AG04450 (cell line): ENCODE data around the gene LUC7L3. TPM values are rescaled to one million over a fixed set of nuclear protein-coding genes. Genes with fewer than 3 reads are reported as not detected.
A peak's percentile ranks its signal among the peaks of the same experiment; 100 is the strongest.

Experiments
- CTCF ChIA-PET: fragments of 300-600, 350-600 bp; formaldehyde crosslinking; extraction: SDS; loops from one replicate; lab custom pipeline; 2022; ENCODE audit warnings: antibody characterized with exemption, inconsistent platforms; lab: Charles Lee
- POLR2A ChIA-PET: fragments of 350-600 bp; formaldehyde crosslinking; extraction: SDS; loops from one replicate; lab custom pipeline; 2021; ENCODE audit warnings: antibody characterized with exemption, inconsistent platforms; lab: Yijun Ruan, JAX
- DNase-seq: peaks from one replicate; pipeline ENCODE4 v3.0.0-alpha.2; 2011; ENCODE audit warnings: low read depth, low spot score
- H3K27ac ChIP-seq: one replicate; pipeline ENCODE4 v1.5.1; 2012; ENCODE audit warnings: low read depth, low read length, control low read depth
- H3K27me3 ChIP-seq: one replicate; pipeline ENCODE4 v1.6.0; 2012; ENCODE audit warnings: low read length; ENCODE audit not compliant: control insufficient read depth, insufficient read depth
- H3K4me3 ChIP-seq: 2 replicates; pipeline ENCODE4 v1.5.1; 2011; ENCODE audit warnings: mild to moderate bottlenecking, low read depth, low read length, control low read depth
- H3K9me3 ChIP-seq: 2 replicates; pipeline ENCODE4 v1.5.1; 2012; ENCODE audit warnings: low read length; ENCODE audit not compliant: control insufficient read depth, insufficient read depth
- polyA minus RNA-seq: library from RNA; depleted of rRNA, polyadenylated mRNA; stranded (reverse); fragments of >200 nt; gene quantifications from 2 replicates; pipeline ENCODE4 v1.2.3, GENCODE V29; 2011; rRNA and poly(A)+ RNA removed
- polyA plus RNA-seq: library from polyadenylated mRNA; depleted of rRNA; stranded (reverse); fragments of >200 nt; gene quantifications from 2 replicates; pipeline ENCODE4 v1.2.3, GENCODE V29; 2011; rRNA removed
- TF ChIP-seq, protein P1 (sequence below): IDR thresholded peaks from 2 replicates; pipeline ENCODE4 v1.5.1; 2011; ENCODE audit warnings: low read depth, low read length, control low read depth, inconsistent platforms

Gene LUC7L3, protein sequence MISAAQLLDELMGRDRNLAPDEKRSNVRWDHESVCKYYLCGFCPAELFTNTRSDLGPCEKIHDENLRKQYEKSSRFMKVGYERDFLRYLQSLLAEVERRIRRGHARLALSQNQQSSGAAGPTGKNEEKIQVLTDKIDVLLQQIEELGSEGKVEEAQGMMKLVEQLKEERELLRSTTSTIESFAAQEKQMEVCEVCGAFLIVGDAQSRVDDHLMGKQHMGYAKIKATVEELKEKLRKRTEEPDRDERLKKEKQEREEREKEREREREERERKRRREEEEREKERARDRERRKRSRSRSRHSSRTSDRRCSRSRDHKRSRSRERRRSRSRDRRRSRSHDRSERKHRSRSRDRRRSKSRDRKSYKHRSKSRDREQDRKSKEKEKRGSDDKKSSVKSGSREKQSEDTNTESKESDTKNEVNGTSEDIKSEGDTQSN
- polyA plus RNA-seq = 70.6 and 120 TPM in 2 replicates
- 11.0 and 15.2 TPM in 2 replicates for polyA minus RNA-seq

DNA sequence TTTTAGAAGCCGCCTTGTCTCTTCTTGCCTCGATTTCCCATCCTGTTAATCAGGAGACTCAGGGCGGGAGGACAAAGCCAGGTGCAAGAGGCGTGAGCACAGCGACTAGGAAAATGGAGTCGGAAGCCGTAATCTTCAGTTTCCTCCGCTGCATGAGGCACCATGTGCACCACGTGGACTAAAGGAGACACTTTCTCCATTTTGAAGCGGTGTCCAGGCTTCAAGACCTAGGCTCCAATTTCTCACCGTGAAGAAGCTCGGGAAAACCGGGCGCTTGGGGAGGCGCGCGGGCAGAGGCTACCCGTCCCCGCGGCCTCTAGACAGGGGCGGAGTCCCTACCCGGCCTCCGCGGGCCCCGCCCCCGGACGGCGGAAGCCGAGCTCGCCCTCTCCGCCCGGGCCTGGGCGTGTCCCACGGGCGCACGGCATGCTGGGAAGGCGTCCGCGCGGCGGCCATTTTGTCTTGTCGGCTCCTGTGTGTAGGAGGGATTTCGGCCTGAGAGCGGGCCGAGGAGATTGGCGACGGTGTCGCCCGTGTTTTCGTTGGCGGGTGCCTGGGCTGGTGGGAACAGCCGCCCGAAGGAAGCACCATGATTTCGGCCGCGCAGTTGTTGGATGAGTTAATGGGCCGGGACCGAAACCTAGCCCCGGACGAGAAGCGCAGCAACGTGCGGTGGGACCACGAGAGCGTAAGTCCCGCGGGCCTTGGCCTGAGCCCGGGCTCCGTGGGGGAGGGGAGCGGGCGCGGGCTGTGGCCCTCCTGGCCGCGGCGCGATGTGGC lies at the start of gene LUC7L3:
Gene LUC7L3 (plus strand): TSS at position 460 of the 780 bp plus-strand sequence. CDS start 130 bp downstream, at position 590.
- peak; percentile 78 for DNase-seq
- ChIA-PET CTCF (no interaction called here), POLR2A (interaction anchor here (0.5 to 1.6 kb wide), 8 partner anchors 8 to 168 kb away, joined by 3 to 19 read pairs (median 6); partner anchors contain the start of genes ANKRD40 and TOB1)
- TF ChIP-seq, protein P1, sequence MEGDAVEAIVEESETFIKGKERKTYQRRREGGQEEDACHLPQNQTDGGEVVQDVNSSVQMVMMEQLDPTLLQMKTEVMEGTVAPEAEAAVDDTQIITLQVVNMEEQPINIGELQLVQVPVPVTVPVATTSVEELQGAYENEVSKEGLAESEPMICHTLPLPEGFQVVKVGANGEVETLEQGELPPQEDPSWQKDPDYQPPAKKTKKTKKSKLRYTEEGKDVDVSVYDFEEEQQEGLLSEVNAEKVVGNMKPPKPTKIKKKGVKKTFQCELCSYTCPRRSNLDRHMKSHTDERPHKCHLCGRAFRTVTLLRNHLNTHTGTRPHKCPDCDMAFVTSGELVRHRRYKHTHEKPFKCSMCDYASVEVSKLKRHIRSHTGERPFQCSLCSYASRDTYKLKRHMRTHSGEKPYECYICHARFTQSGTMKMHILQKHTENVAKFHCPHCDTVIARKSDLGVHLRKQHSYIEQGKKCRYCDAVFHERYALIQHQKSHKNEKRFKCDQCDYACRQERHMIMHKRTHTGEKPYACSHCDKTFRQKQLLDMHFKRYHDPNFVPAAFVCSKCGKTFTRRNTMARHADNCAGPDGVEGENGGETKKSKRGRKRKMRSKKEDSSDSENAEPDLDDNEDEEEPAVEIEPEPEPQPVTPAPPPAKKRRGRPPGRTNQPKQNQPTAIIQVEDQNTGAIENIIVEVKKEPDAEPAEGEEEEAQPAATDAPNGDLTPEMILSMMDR = no peak
- Histone ChIP-seq H3K4me3 (peak within 1 kb of the TSS; percentile 93), H3K27me3 (no peaks in the 10 kb centered on the region), H3K27ac (peak within 1 kb of the TSS; percentile 96), H3K9me3 (no peaks in the 10 kb centered on the region)

DNA sequence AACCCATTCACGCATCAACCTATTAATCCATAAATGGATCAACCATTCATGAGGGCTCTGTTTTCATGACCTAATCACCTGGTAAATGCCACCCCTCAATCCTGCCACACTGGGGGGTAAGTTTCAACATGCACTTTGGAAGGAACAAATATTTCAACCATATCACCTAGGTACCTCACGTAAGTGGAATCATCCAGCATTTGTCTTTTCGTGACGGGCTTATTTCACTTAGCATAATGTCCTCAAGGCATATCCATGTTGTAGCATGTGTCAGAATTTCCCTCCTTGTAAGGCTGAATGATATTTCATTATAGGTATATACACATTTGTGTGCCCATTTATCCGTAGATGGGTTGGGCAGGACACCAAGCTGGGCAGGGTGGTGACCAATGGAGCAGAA lies 47.3 kb upstream of the LUC7L3 start:
- ChIA-PET CTCF (no interaction called here), POLR2A (interaction anchor here (0.5 kb wide), 1 partner anchor 125 kb away, joined by 3 read pairs; no protein-coding TSS in a partner anchor)
- Histone ChIP-seq H3K27ac (no peak overlapping the region), H3K4me3 (no peak overlapping the region), H3K27me3 (no peaks in the 10 kb centered on the region), H3K9me3 (no peaks in the 10 kb centered on the region)
- TF ChIP-seq, protein P1 = no peak
- DNase-seq = no peak

DNA sequence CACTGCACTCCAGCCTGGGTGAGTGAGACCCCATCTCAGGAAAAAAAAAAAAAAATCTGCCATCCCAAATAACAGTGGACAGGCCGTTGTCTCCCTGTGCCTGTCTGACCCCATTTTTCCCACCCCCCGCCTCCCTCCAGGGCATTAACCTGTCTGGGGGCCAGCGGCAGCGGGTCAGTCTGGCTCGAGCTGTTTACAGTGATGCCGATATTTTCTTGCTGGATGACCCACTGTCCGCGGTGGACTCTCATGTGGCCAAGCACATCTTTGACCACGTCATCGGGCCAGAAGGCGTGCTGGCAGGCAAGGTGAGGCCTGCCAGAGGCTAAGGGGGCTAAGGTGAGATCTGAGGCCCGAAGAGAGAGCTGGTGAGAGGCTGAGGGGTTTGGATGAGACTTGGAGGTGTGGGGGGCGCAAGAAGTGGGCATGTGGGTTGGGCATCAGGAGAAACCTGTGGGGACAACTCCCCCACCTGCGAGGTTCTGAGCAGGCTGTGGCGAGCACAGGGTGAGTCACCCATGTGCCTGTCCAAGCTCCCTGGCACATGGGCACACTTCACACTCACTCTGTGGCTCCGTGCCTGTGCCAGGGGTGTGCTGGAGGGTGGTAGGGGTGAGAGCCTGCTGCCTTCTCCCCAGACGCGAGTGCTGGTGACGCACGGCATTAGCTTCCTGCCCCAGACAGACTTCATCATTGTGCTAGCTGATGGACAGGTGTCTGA lies 46.4 kb upstream of the LUC7L3 start:
- no peak overlapping the region for H3K27ac ChIP-seq
- no peaks in the 10 kb centered on the region for H3K27me3 ChIP-seq
- POLR2A ChIA-PET = no interaction called here
- no peaks in the 10 kb centered on the region for H3K9me3 ChIP-seq
- no peak overlapping the region for H3K4me3 ChIP-seq
- CTCF ChIA-PET = interaction anchor here (1.0 kb wide), 1 partner anchor 9 kb away, joined by 3 read pairs; no protein-coding TSS in a partner anchor
- TF ChIP-seq, protein P1 = no peak
- DNase-seq = no peak

DNA sequence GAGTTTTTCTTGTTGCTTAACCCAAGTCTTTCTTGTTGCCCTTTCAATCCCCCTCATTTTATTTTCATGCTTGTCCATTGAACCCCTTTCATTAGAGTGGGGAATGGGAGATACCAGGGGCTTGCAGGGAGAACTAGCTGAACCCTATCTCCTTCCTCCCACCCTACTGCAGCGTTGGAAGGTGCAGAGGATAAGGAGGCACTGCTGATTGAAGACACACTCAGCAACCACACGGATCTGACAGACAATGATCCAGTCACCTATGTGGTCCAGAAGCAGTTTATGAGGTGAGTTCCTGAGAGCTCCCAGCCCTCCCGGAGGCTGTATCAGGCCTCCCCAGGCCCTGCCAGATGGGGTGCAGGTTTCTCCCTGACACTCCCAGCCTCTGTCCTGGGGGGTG lies 44.2 kb upstream of the LUC7L3 start:
- H3K27ac ChIP-seq = no peak overlapping the region
- no peak for DNase-seq
- no peaks in the 10 kb centered on the region for H3K27me3 ChIP-seq
- TF ChIP-seq, protein P1 = no peak
- no peaks in the 10 kb centered on the region for H3K9me3 ChIP-seq
- ChIA-PET CTCF (interaction anchor here (0.6 kb wide), 1 partner anchor 29 kb away, joined by 6 read pairs; no protein-coding TSS in a partner anchor), POLR2A (no interaction called here)
- H3K4me3 ChIP-seq = no peak overlapping the region
